ENCODE data around the gene CCDC78. TPM values are rescaled to one million over a fixed set of nuclear protein-coding genes. Genes with fewer than 3 reads are reported as not detected.

CCDC78 gene
- total and polyA plus RNA-seq, 7 experiments from 2014 or later, result 2.6 to 4.4 (median 3.0) TPM; not detected in 2

- no peaks in the 10 kb centered on the region for H3K9me3 Mint-ChIP-seq
- Histone ChIP-seq H3K27ac (ENCODE audit: low read depth, low read length) (peak overlapping the region; percentile 79), H3K9me3 (ENCODE audit: control insufficient read depth in 2 of 3, low read length in 3 of 3) (no peaks in the 10 kb centered on the region), H3K36me3 (ENCODE audit: control insufficient read depth in 2 of 3, insufficient read depth in 3 of 3, low read length in 3 of 3) (peaks cover 0 to 30% (median 12%) of the 10 kb centered on the region in 3 experiments), H3K4me3 (ENCODE audit: low read length) (peak overlapping the region; percentile 71), H3K4me1 (ENCODE audit: control insufficient read depth in 2 of 2, insufficient read depth in 2 of 2, low read length in 2 of 2) (peaks cover 9 to 27% of the 10 kb centered on the region in 2 donors), H3K27me3 (ENCODE audit: control insufficient read depth in 2 of 2, insufficient read depth in 2 of 2, low read length in 2 of 2) (no peaks in the 10 kb centered on the region)
- POLR2A ChIA-PET, result interaction anchor here (0.9 to 3.8 kb wide), 11 partner anchors 8 to 112 kb away, joined by 3 to 34 read pairs (median 4); partner anchors contain the start of genes MCRIP2, METRN, RHOT2 and WDR24
- H3K27me3 Mint-ChIP-seq, result no peaks in the 10 kb centered on the region
- H3K36me3 Mint-ChIP-seq, result peaks cover 0 to 9% (median 0%) of the 10 kb centered on the region in 5 donors
- peak overlapping the region in 5 of 9 donors; percentile 51 to 81 (median 66) for H3K27ac Mint-ChIP-seq
- ATAC-seq (no peak), DNase-seq (no peak)
- peaks cover 10 to 33% (median 18%) of the 10 kb centered on the region in 7 donors for H3K4me1 Mint-ChIP-seq
- intact Hi-C loops (cut with micrococcal nuclease), result loop anchor here (1.0 to 5.0 kb wide), 6 partner anchors 9 to 1284 kb away; partner anchors contain the start of genes FAM234A (in 1 of the 2), LMF1 (in 1 of the 2), RPS2 (in 1 of the 2) and UQCC4 (in 1 of the 2)
- peak overlapping the region; percentile 64 to 84 (median 74) for H3K4me3 Mint-ChIP-seq
- CTCF ChIA-PET, result no interaction called here
Observed at GRCh38 chr16:680967-681745, 45.1 kb downstream of the CCDC78 start.

- H3K36me3 Mint-ChIP-seq, result peaks cover 0 to 9% (median 0%) of the 10 kb centered on the region in 5 donors
- H3K4me3 Mint-ChIP-seq, result peak overlapping the region; percentile 64 to 86 (median 80)
- H3K36me3 ChIP-seq (ENCODE audit: control insufficient read depth in 2 of 3, insufficient read depth in 3 of 3, low read length in 3 of 3), result peaks cover 0 to 24% (median 12%) of the 10 kb centered on the region in 3 experiments
- no peaks in the 10 kb centered on the region for H3K27me3 ChIP-seq (ENCODE audit: control insufficient read depth in 2 of 2, insufficient read depth in 2 of 2, low read length in 2 of 2)
- ATAC-seq (no peak), DNase-seq (no peak)
- H3K27me3 Mint-ChIP-seq, result no peaks in the 10 kb centered on the region
- no peaks in the 10 kb centered on the region for H3K9me3 Mint-ChIP-seq
- H3K4me3 ChIP-seq (ENCODE audit: low read length), result peak overlapping the region; percentile 71
- ChIA-PET CTCF (no interaction called here), POLR2A (interaction anchor here (0.8 to 3.8 kb wide), 10 partner anchors 9 to 112 kb away, joined by 3 to 34 read pairs (median 5); partner anchors contain the start of genes METTL26, RHOT2 and WDR24)
- peaks cover 10 to 33% (median 18%) of the 10 kb centered on the region in 7 donors for H3K4me1 Mint-ChIP-seq
- intact Hi-C loops (cut with micrococcal nuclease), result loop anchor here (1.0 to 5.0 kb wide), 6 partner anchors 10 to 1284 kb away; partner anchors contain the start of genes FAM234A (in 1 of the 2), LMF1 (in 1 of the 2), RPS2 (in 1 of the 2) and UQCC4 (in 1 of the 2)
- peaks cover 9 to 25% of the 10 kb centered on the region in 2 donors for H3K4me1 ChIP-seq (ENCODE audit: control insufficient read depth in 2 of 2, insufficient read depth in 2 of 2, low read length in 2 of 2)
- no peaks in the 10 kb centered on the region for H3K9me3 ChIP-seq (ENCODE audit: control insufficient read depth in 2 of 3, low read length in 3 of 3)
- H3K27ac ChIP-seq (ENCODE audit: low read depth, low read length), result peak overlapping the region; percentile 79
- peak overlapping the region in 4 of 9 donors; percentile 16 to 81 (median 40) for H3K27ac Mint-ChIP-seq
Observed at GRCh38 chr16:680625-680945, 45.7 kb downstream of the CCDC78 start.

- peaks cover 0 to 9% (median 0%) of the 10 kb centered on the region in 5 donors for H3K36me3 Mint-ChIP-seq
- peaks cover 0 to 4% (median 0%) of the 10 kb centered on the region in 5 donors for H3K27me3 Mint-ChIP-seq
- peak within 1 kb of the TSS; percentile 71 for H3K4me3 ChIP-seq (ENCODE audit: low read length)
Observed at GRCh38 chr16:679814-680624, 46.2 kb downstream of the CCDC78 start, which contains the start of gene STUB1. Gene STUB1 (plus strand): TSS chr16:680410. CDS start chr16:680526, 116 bp downstream.

GRCh38 chr16:678858-679813 is 47.1 kb downstream of the CCDC78 start:
- CTCF ChIA-PET, result interaction anchor here (0.8 kb wide), 1 partner anchor 11 kb away, joined by 4 read pairs; the partner anchor contains the start of gene RHOT2
- H3K4me1 Mint-ChIP-seq, result peaks cover 10 to 33% (median 23%) of the 10 kb centered on the region in 7 donors
- H3K36me3 Mint-ChIP-seq, result peaks cover 0 to 9% (median 0%) of the 10 kb centered on the region in 5 donors
- Histone ChIP-seq H3K27ac (ENCODE audit: low read depth, low read length) (peak overlapping the region; percentile 26), H3K27me3 (ENCODE audit: control insufficient read depth in 2 of 2, insufficient read depth in 2 of 2, low read length in 2 of 2) (no peaks in the 10 kb centered on the region), H3K9me3 (ENCODE audit: control insufficient read depth in 2 of 3, low read length in 3 of 3) (no peaks in the 10 kb centered on the region), H3K4me3 (ENCODE audit: low read length) (peak overlapping the region; percentile 51), H3K36me3 (ENCODE audit: control insufficient read depth in 2 of 3, insufficient read depth in 3 of 3, low read length in 3 of 3) (peaks cover 0 to 28% (median 12%) of the 10 kb centered on the region in 3 experiments), H3K4me1 (ENCODE audit: control insufficient read depth in 2 of 2, insufficient read depth in 2 of 2, low read length in 2 of 2) (peaks cover 5 to 17% of the 10 kb centered on the region in 2 donors)
- peaks cover 0 to 7% (median 0%) of the 10 kb centered on the region in 5 donors for H3K27me3 Mint-ChIP-seq
- ATAC-seq (peak; percentile 6), DNase-seq (peak in 4 of 9 donors; percentile 41 to 65 (median 47))
- POLR2A ChIA-PET, result interaction anchor here (0.7 to 2.1 kb wide), 5 partner anchors 11 to 36 kb away, joined by 3 to 11 read pairs (median 4); partner anchors contain the start of genes RHOT2, WDR24 and WDR90
- H3K4me3 Mint-ChIP-seq, result peak overlapping the region; percentile 71 to 89 (median 84)
- no peaks in the 10 kb centered on the region for H3K9me3 Mint-ChIP-seq
- peak overlapping the region in 7 of 9 donors; percentile 56 to 93 (median 69) for H3K27ac Mint-ChIP-seq
- intact Hi-C loops (cut with micrococcal nuclease), result loop anchor here (1.0 to 2.0 kb wide), 5 partner anchors 11 to 43 kb away; partner anchors contain the start of genes METTL26 (in 1 of the 2), RHOT2 (in 1 of the 2) and WDR90 (in 1 of the 2)

More at GRCh38 chr16:679814-680624, 46.2 kb downstream of the CCDC78 start, which contains the start of gene STUB1:
- Mint-ChIP-seq H3K9me3 (no peaks in the 10 kb centered on the region), H3K4me3 (peak within 1 kb of the TSS; percentile 71 to 89 (median 84)), H3K4me1 (peaks cover 10 to 33% (median 22%) of the 10 kb centered on the region in 7 donors), H3K27ac (peak within 1 kb of the TSS in 7 of 9 donors; percentile 62 to 89 (median 83))
- Histone ChIP-seq H3K27me3 (ENCODE audit: control insufficient read depth in 2 of 2, insufficient read depth in 2 of 2, low read length in 2 of 2) (no peaks in the 10 kb centered on the region), H3K4me1 (ENCODE audit: control insufficient read depth in 2 of 2, insufficient read depth in 2 of 2, low read length in 2 of 2) (peaks cover 7 to 19% of the 10 kb centered on the region in 2 donors), H3K27ac (ENCODE audit: low read depth, low read length) (peak within 1 kb of the TSS; percentile 79), H3K9me3 (ENCODE audit: control insufficient read depth in 2 of 3, low read length in 3 of 3) (no peaks in the 10 kb centered on the region), H3K36me3 (ENCODE audit: control insufficient read depth in 2 of 3, insufficient read depth in 3 of 3, low read length in 3 of 3) (peaks cover 0 to 24% (median 12%) of the 10 kb centered on the region in 3 experiments)
- peak; percentile 72 to 96 (median 81) for DNase-seq
- ATAC-seq, result peak; percentile 81
- ChIA-PET POLR2A (interaction anchor here (0.8 to 3.8 kb wide), 10 partner anchors 10 to 111 kb away, joined by 3 to 34 read pairs (median 5); partner anchors contain the start of genes METTL26, RHOT2 and WDR24), CTCF (no interaction called here)
- intact Hi-C loops (cut with micrococcal nuclease), result loop anchor here (1.0 to 5.0 kb wide), 11 partner anchors 10 to 1285 kb away; partner anchors contain the start of genes FAM234A (in 1 of the 2), LMF1 (in 1 of the 2), METTL26 (in 1 of the 2) and RHOT2 (in 1 of the 2)

GRCh38 chr16:678209-678857 is 47.9 kb downstream of the CCDC78 start:
- Histone ChIP-seq H3K4me1 (ENCODE audit: control insufficient read depth in 2 of 2, insufficient read depth in 2 of 2, low read length in 2 of 2) (peaks cover 5 to 14% of the 10 kb centered on the region in 2 donors), H3K36me3 (ENCODE audit: control insufficient read depth in 2 of 3, insufficient read depth in 3 of 3, low read length in 3 of 3) (peaks cover 0 to 36% (median 9%) of the 10 kb centered on the region in 3 experiments), H3K9me3 (ENCODE audit: control insufficient read depth in 2 of 3, low read length in 3 of 3) (no peaks in the 10 kb centered on the region), H3K27me3 (ENCODE audit: control insufficient read depth in 2 of 2, insufficient read depth in 2 of 2, low read length in 2 of 2) (no peaks in the 10 kb centered on the region), H3K4me3 (ENCODE audit: low read length) (no peak overlapping the region), H3K27ac (ENCODE audit: low read depth, low read length) (no peak overlapping the region)
- Mint-ChIP-seq H3K4me1 (peaks cover 10 to 33% (median 23%) of the 10 kb centered on the region in 7 donors), H3K9me3 (no peaks in the 10 kb centered on the region), H3K36me3 (peaks cover 0 to 9% (median 0%) of the 10 kb centered on the region in 5 donors), H3K4me3 (peak overlapping the region in 3 of 10 donors; percentile 19 to 89 (median 84)), H3K27ac (no peak overlapping the region), H3K27me3 (peaks cover 0 to 7% (median 0%) of the 10 kb centered on the region in 5 donors)
- ChIA-PET CTCF (no interaction called here), POLR2A (interaction anchor here (0.7 to 2.1 kb wide), 4 partner anchors 10 to 29 kb away, joined by 3 to 11 read pairs (median 4); partner anchors contain the start of genes RHOT2, WDR24 and WDR90)
- ATAC-seq, result no peak
- DNase-seq, result no peak
- intact Hi-C loops (cut with micrococcal nuclease), result loop anchor here in 1 of 2 donors (2.0 kb wide), 1 partner anchor 18 kb away; no protein-coding TSS in a partner anchor
